HEK293 (cell line): ENCODE data around the gene NFE2L2.

ENCODE experiments used
- HIC1 ChIP-seq: fragments of 450-650 bp; formaldehyde crosslinking; IDR thresholded peaks from 2 replicates; pipeline ENCODE4 v1.5.1; 2016; ENCODE audit warnings: missing biosample characterization, missing genetic modification characterization
- KLF16 ChIP-seq: fragments of 450-650 bp; formaldehyde crosslinking; IDR thresholded peaks from 2 replicates; pipeline ENCODE4 v1.5.1; 2017; ENCODE audit warnings: missing biosample characterization, missing genetic modification characterization
- OSR2 ChIP-seq: fragments of 450-650 bp; formaldehyde crosslinking; IDR thresholded peaks from 2 replicates; pipeline ENCODE4 v1.5.1; 2016; ENCODE audit warnings: missing biosample characterization, missing genetic modification characterization
- SP7 ChIP-seq: fragments of 450-650 bp; formaldehyde crosslinking; IDR thresholded peaks from 2 replicates; pipeline ENCODE4 v1.5.1; 2016; ENCODE audit warnings: missing biosample characterization, missing genetic modification characterization
- TSHZ1 ChIP-seq: fragments of 450-650 bp; formaldehyde crosslinking; IDR thresholded peaks from 2 replicates; pipeline ENCODE4 v1.5.1; 2016; ENCODE audit warnings: missing biosample characterization, missing genetic modification characterization, borderline replicate concordance
- ZBTB17 ChIP-seq: fragments of 450-650 bp; formaldehyde crosslinking; IDR thresholded peaks from 2 replicates; pipeline ENCODE4 v1.5.1; 2016; ENCODE audit warnings: missing biosample characterization, missing genetic modification characterization
- ZBTB20 ChIP-seq: fragments of 450-650 bp; formaldehyde crosslinking; IDR thresholded peaks from 2 replicates; pipeline ENCODE4 v1.5.1; 2016; ENCODE audit warnings: missing biosample characterization, missing genetic modification characterization
- ZBTB44 ChIP-seq: fragments of 450-650 bp; IDR thresholded peaks from 2 replicates; pipeline ENCODE4 v1.5.1; 2018; ENCODE audit warnings: missing biosample characterization, mild to moderate bottlenecking, missing genetic modification characterization
- ZEB2 ChIP-seq: fragments of 450-650 bp; formaldehyde crosslinking; IDR thresholded peaks from 2 replicates; pipeline ENCODE4 v1.5.1; 2016; ENCODE audit warnings: missing biosample characterization, missing genetic modification characterization
- ZFP37 ChIP-seq: fragments of 450-650 bp; formaldehyde crosslinking; IDR thresholded peaks from 2 replicates; pipeline ENCODE4 v1.5.1; 2016; ENCODE audit warnings: missing biosample characterization, missing genetic modification characterization
- ZNF18 ChIP-seq: fragments of 450-650 bp; formaldehyde crosslinking; IDR thresholded peaks from 2 replicates; pipeline ENCODE4 v1.5.1; 2016; ENCODE audit warnings: missing biosample characterization, missing genetic modification characterization
- ZNF184 ChIP-seq: fragments of 450-650 bp; IDR thresholded peaks from 2 replicates; pipeline ENCODE4 v1.5.1; 2018; ENCODE audit warnings: missing biosample characterization, mild to moderate bottlenecking, missing genetic modification characterization
- ZNF202 ChIP-seq: fragments of 450-650 bp; formaldehyde crosslinking; IDR thresholded peaks from 2 replicates; pipeline ENCODE4 v1.5.1; 2016; ENCODE audit warnings: missing biosample characterization, missing genetic modification characterization, borderline replicate concordance
- ZNF24 ChIP-seq: fragments of 450-650 bp; formaldehyde crosslinking; IDR thresholded peaks from 2 replicates; pipeline ENCODE4 v1.5.1; 2016; ENCODE audit warnings: missing biosample characterization, missing genetic modification characterization
- ZNF26 ChIP-seq: fragments of 450-650 bp; formaldehyde crosslinking; IDR thresholded peaks from 2 replicates; pipeline ENCODE4 v1.5.1; 2016; ENCODE audit warnings: missing biosample characterization, missing genetic modification characterization
- ZNF335 ChIP-seq: fragments of 450-650 bp; formaldehyde crosslinking; conservative IDR thresholded peaks from 2 replicates; pipeline ENCODE4 v1.5.1; 2016; ENCODE audit warnings: missing biosample characterization, missing genetic modification characterization
- ZNF362 ChIP-seq: fragments of 450-650 bp; formaldehyde crosslinking; IDR thresholded peaks from 2 replicates; pipeline ENCODE4 v1.5.1; 2016; ENCODE audit warnings: missing biosample characterization, missing genetic modification characterization
- ZNF366 ChIP-seq: fragments of 450-650 bp; formaldehyde crosslinking; conservative IDR thresholded peaks from 2 replicates; pipeline ENCODE4 v1.5.1; 2016; ENCODE audit warnings: missing biosample characterization, missing genetic modification characterization
- ZNF391 ChIP-seq: fragments of 450-650 bp; formaldehyde crosslinking; IDR thresholded peaks from 2 replicates; pipeline ENCODE4 v1.5.1; 2016; ENCODE audit warnings: low read depth, missing biosample characterization, missing genetic modification characterization, borderline replicate concordance
- ZNF394 ChIP-seq: fragments of 450-650 bp; formaldehyde crosslinking; IDR thresholded peaks from 2 replicates; pipeline ENCODE4 v1.5.1; 2016; ENCODE audit warnings: missing biosample characterization, missing genetic modification characterization, mild to moderate bottlenecking, moderate library complexity, borderline replicate concordance
- ZNF600 ChIP-seq: fragments of 450-650 bp; formaldehyde crosslinking; IDR thresholded peaks from 2 replicates; pipeline ENCODE4 v1.5.1; 2016; ENCODE audit warnings: missing biosample characterization, missing genetic modification characterization
- ZNF629 ChIP-seq: fragments of 450-650 bp; formaldehyde crosslinking; IDR thresholded peaks from 2 replicates; pipeline ENCODE4 v1.5.1; 2017; ENCODE audit warnings: missing biosample characterization, missing genetic modification characterization
- ZNF660 ChIP-seq: fragments of 450-650 bp; IDR thresholded peaks from 2 replicates; pipeline ENCODE4 v1.5.1; 2018; ENCODE audit warnings: missing biosample characterization, mild to moderate bottlenecking, missing genetic modification characterization
- ZNF677 ChIP-seq: fragments of 450-650 bp; IDR thresholded peaks from 2 replicates; pipeline ENCODE4 v1.5.0; 2018; ENCODE audit warnings: missing biosample characterization, mild to moderate bottlenecking, missing genetic modification characterization, moderate library complexity
- ZNF707 ChIP-seq: fragments of 450-650 bp; formaldehyde crosslinking; IDR thresholded peaks from 2 replicates; pipeline ENCODE4 v1.5.1; 2016; ENCODE audit warnings: missing biosample characterization, missing genetic modification characterization
- ZSCAN30 ChIP-seq: fragments of 450-650 bp; IDR thresholded peaks from 2 replicates; pipeline ENCODE4 v1.5.1; 2018; ENCODE audit warnings: missing biosample characterization, mild to moderate bottlenecking, missing genetic modification characterization, moderate library complexity
- ZXDB ChIP-seq: fragments of 450-650 bp; formaldehyde crosslinking; IDR thresholded peaks from 2 replicates; pipeline ENCODE4 v1.5.1; 2016; ENCODE audit warnings: missing biosample characterization, missing genetic modification characterization

NFE2L2 gene

GRCh38 chr2:177242121-177242987 is 22.2 kb downstream of the NFE2L2 start (continued):
- TF ChIP-seq TSHZ1 = no peak
- TF ChIP-seq ZBTB17 (tag by site-specific recombination) = peak; percentile 84
- peak; percentile 63; the same call in 1 of the 2 replicates for TF ChIP-seq ZNF24
- peak; percentile 88 for TF ChIP-seq SP7
- TF ChIP-seq ZSCAN30 (tag by site-specific recombination) = peak; percentile 83
- peak; percentile 26; the same call in 1 of the 2 replicates for TF ChIP-seq OSR2 (tag by site-specific recombination)
- TF ChIP-seq ZNF660 (tag by site-specific recombination) = peak; percentile 78
- no peak for TF ChIP-seq ZNF26 (tag by site-specific recombination)
- peak; percentile 36 for TF ChIP-seq ZNF335 (tag by site-specific recombination)
- TF ChIP-seq ZNF629 (tag by site-specific recombination) = peak; percentile 85
- peak; percentile 79 for TF ChIP-seq ZNF366 (tag by site-specific recombination)
- 0 out of 2 replicates have a peak, but pooled peaks have one; percentile 54 for TF ChIP-seq ZBTB44
- peak; percentile 92 for TF ChIP-seq ZBTB20
- TF ChIP-seq ZEB2 (tag by site-specific recombination) = peak; percentile 94
- no peak for TF ChIP-seq KLF16 (tag by site-specific recombination)
- peak; percentile 66 for TF ChIP-seq ZXDB
- TF ChIP-seq ZNF202 (tag by site-specific recombination) = no peak
- TF ChIP-seq ZNF184 (tag by site-specific recombination) = 0 out of 2 replicates have a peak, but pooled peaks have one; percentile 37
- TF ChIP-seq ZNF677 (tag by site-specific recombination) = no peak
- TF ChIP-seq ZNF18 = peak; percentile 78
- TF ChIP-seq ZNF362 (tag by site-specific recombination) = peak; percentile 95
- no peak for TF ChIP-seq ZNF394 (tag by site-specific recombination)
- TF ChIP-seq ZFP37 (tag by site-specific recombination) = 0 out of 2 replicates have a peak, but pooled peaks have one; percentile 45
- no peak for TF ChIP-seq ZNF707 (tag by site-specific recombination)
- peak; percentile 90 for TF ChIP-seq ZNF600 (tag by site-specific recombination)
- TF ChIP-seq ZNF391 (tag by site-specific recombination) = no peak
- peak; percentile 52 for TF ChIP-seq HIC1
